Lung (tissue), 12 donors: ENCODE data around the gene DNMT3A. TPM values are rescaled to one million over a fixed set of nuclear protein-coding genes. Genes with fewer than 3 reads are reported as not detected.

Experiments used
- ATAC-seq: fragments of 200-7000 bp; cut with Tn5 transposase; one replicate; pipeline ENCODE4 v1.9.1; 2020; ENCODE audit warnings: moderate number of reproducible peaks; ENCODE audit not compliant: insufficient read depth, low FRiP score
- DNase-seq, 3 donors: peaks; one replicate each; pipeline ENCODE4 v3.0.0-alpha.2; 2013 to 2017
- H3K27ac ChIP-seq, 2 donors: one replicate each; pipeline ENCODE4 v1.5.1; 2013; ENCODE audit warnings: mild to moderate bottlenecking in 2 of 2, moderate library complexity in 2 of 2, control low read depth in 1 of 2, inconsistent platforms in 1 of 2, low read depth in 1 of 2, low read length in 1 of 2
- H3K27me3 ChIP-seq, 3 donors: one replicate each; pipeline ENCODE4 v1.5.1; 2013; ENCODE audit warnings: low read length in 2 of 3; ENCODE audit not compliant: control insufficient read depth in 3 of 3, insufficient read depth in 3 of 3
- H3K36me3 ChIP-seq, 4 donors: one replicate each; pipeline ENCODE4 v1.5.1; 2013; ENCODE audit warnings: low read length in 4 of 4, mild to moderate bottlenecking in 1 of 4, moderate library complexity in 1 of 4; ENCODE audit not compliant: control insufficient read depth in 4 of 4, insufficient read depth in 4 of 4
- H3K4me1 ChIP-seq, 5 donors: one replicate each; pipeline ENCODE4 v1.5.1; 2013; ENCODE audit warnings: low read length in 5 of 5, mild to moderate bottlenecking in 2 of 5, moderate library complexity in 1 of 5; ENCODE audit not compliant: control insufficient read depth in 5 of 5, insufficient read depth in 5 of 5
- H3K4me3 ChIP-seq: one replicate; pipeline ENCODE4 v1.5.1; 2013; ENCODE audit warnings: mild to moderate bottlenecking, control low read depth, moderate library complexity
- H3K9ac ChIP-seq, 2 donors: one replicate each; pipeline ENCODE4 v1.5.1; 2013; ENCODE audit warnings: low read length in 2 of 2, control low read depth in 1 of 2; ENCODE audit not compliant: insufficient read depth in 1 of 2
- H3K9me3 ChIP-seq, 4 donors: one replicate each; pipeline ENCODE4 v1.5.1; 2013; ENCODE audit warnings: low read length in 3 of 4, mild to moderate bottlenecking in 1 of 4, moderate library complexity in 1 of 4; ENCODE audit not compliant: control insufficient read depth in 4 of 4, insufficient read depth in 3 of 4
- CTCF ChIP-seq: IDR thresholded peaks from 2 replicates; pipeline ENCODE4 v1.5.1; 2012; ENCODE audit warnings: mild to moderate bottlenecking; ENCODE audit errors: control extremely low read depth, extremely low read depth
- WGBS, 2 donors: extraction: QIAGEN DNeasy Blood & Tissue Kit; methylation state at CpG; one replicate each; pipeline ENCODE4 v1.1.7; 2013; 5-methylcytosine and 5-hydroxymethylcytosine counted together
- polyA plus RNA-seq, 2 donors: library from polyadenylated mRNA; stranded (reverse); fragments of 200-250 nt; gene quantifications; one replicate each; pipeline ENCODE4 v1.2.1, GENCODE V29; 2013
- total RNA-seq, 2 donors: library from RNA; depleted of rRNA in 1 of 2; stranded (reverse); fragments of >200 nt in 1 of 2; gene quantifications; one replicate each; pipeline ENCODE4 v1.2.1, GENCODE V29; 2014 to 2021
- donor health status: control.
- donor health status: control.
- donor health status: Bipolar disorder and iron deficiency.
- donor health status: healthy.
- donor health status: DM: yes; HTN: yes; CAD: no.

The DNMT3A gene
- total and polyA plus RNA-seq, 4 donors: 9.2 to 61.0 (median 26.9) TPM

GRCh38 chr2:25324251-25324650 lies 17.5 kb downstream of the DNMT3A start:
- H3K27ac ChIP-seq: no peak overlapping the region

DNA sequence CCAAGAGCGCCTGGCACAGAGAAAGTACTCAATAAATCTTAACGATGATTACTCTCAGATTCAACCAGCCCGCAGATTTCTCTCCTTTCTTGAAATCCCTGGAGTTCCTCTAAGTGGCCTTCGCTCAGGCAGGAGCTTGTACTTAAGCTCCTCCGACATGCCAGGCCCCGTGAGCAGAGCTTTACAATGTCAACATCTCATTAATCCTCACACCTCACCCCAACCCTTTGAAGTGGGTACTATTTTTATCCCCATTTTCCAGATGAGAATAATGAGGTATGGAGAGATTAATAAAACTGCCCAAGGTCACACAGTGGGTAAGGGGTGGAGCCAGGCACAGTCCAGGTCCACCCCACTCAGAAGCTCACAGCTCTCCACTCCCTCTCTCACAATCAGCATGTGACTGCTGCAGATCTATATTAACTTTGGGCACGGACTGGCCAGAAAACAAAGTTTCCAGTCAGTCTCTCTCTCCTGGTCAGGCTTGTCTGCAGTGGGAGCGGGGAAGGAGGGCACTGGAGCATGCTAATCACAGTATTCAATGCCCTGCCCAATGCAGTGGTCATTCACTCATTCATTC lies 18.0 kb downstream of the DNMT3A start:
- Histone ChIP-seq H3K4me1 (peaks cover 3 to 14% (median 10%) of the 10 kb centered on the region in 5 donors), H3K9me3 (peaks cover 0 to 9% (median 2%) of the 10 kb centered on the region in 4 donors), H3K27ac (peak overlapping the region in 1 of 2 donors; percentile 9), H3K27me3 (no peaks in the 10 kb centered on the region), H3K4me3 (no peak overlapping the region), H3K9ac (no peak overlapping the region), H3K36me3 (peaks cover 0 to 29% (median 4%) of the 10 kb centered on the region in 4 donors)
- WGBS, 2 donors: 59 to 76% methylated on average over 8 of the region's 8 CpGs
- ATAC-seq (no peak), DNase-seq (peak in 1 of 3 donors; percentile 33)
- no peak for TF ChIP-seq CTCF

More at GRCh38 chr2:25324251-25324650, 17.5 kb downstream of the DNMT3A start:
- peaks cover 3 to 14% (median 10%) of the 10 kb centered on the region in 5 donors for H3K4me1 ChIP-seq
- ATAC-seq (no peak), DNase-seq (no peak)
- H3K4me3 ChIP-seq: no peak overlapping the region
- H3K9ac ChIP-seq: no peak overlapping the region
- 80 to 91% methylated on average over 4 of the region's 4 CpGs for WGBS, 2 donors
- H3K27me3 ChIP-seq: no peaks in the 10 kb centered on the region
- TF ChIP-seq CTCF: no peak
- peaks cover 0 to 9% (median 2%) of the 10 kb centered on the region in 4 donors for H3K9me3 ChIP-seq
- H3K36me3 ChIP-seq: peaks cover 0 to 29% (median 4%) of the 10 kb centered on the region in 4 donors

- Histone ChIP-seq H3K9me3 (peaks cover 0 to 9% (median 2%) of the 10 kb centered on the region in 4 donors), H3K4me1 (peaks cover 3 to 14% (median 10%) of the 10 kb centered on the region in 5 donors), H3K27me3 (no peaks in the 10 kb centered on the region), H3K36me3 (peaks cover 0 to 29% (median 4%) of the 10 kb centered on the region in 4 donors), H3K9ac (no peak overlapping the region), H3K4me3 (no peak overlapping the region), H3K27ac (no peak overlapping the region)
- no peak for TF ChIP-seq CTCF
- ATAC-seq (no peak), DNase-seq (no peak)
- 73 to 82% methylated on average over 13 of the region's 13 CpGs for WGBS, 2 donors
Measured at GRCh38 chr2:25323042-25323514, 18.6 kb downstream of the DNMT3A start.

DNA sequence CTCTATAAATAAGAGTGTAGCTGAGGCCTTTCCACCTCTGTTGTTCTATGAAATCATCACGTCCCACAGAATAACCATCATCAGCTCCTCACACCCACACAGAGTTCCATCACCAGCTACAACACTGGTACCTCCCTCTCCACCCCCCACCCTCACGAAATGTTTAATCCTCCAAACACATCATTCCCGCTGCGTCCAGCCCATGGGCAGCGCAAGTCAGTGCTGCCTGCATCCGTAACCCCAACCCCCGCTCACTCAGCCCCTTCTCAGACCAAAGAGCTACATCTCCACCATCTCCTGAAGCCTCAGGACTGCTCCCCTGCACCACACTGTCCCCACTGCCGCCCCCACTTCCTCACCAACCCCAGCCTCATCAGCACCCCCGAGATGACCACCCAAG lies 19.4 kb downstream of the DNMT3A start:
- no peak for ATAC-seq
- DNase-seq: no peak
- TF ChIP-seq CTCF: no peak
- Histone ChIP-seq H3K4me1 (peaks cover 3 to 14% (median 10%) of the 10 kb centered on the region in 5 donors), H3K27ac (no peak overlapping the region), H3K36me3 (peaks cover 0 to 22% (median 3%) of the 10 kb centered on the region in 4 donors), H3K9ac (no peak overlapping the region), H3K4me3 (no peak overlapping the region), H3K9me3 (peaks cover 0 to 9% (median 2%) of the 10 kb centered on the region in 4 donors), H3K27me3 (no peaks in the 10 kb centered on the region)
- 88 to 91% methylated on average over 9 of the region's 9 CpGs for WGBS, 2 donors
